ENCODE results near the gene PDXK. TPM values are rescaled to one million over a fixed set of nuclear protein-coding genes. Genes with fewer than 3 reads are reported as not detected.

PDXK gene
- total and polyA plus RNA-seq, 3 donors from 2014 or later, result 277 to 871 (median 327) TPM

DNA sequence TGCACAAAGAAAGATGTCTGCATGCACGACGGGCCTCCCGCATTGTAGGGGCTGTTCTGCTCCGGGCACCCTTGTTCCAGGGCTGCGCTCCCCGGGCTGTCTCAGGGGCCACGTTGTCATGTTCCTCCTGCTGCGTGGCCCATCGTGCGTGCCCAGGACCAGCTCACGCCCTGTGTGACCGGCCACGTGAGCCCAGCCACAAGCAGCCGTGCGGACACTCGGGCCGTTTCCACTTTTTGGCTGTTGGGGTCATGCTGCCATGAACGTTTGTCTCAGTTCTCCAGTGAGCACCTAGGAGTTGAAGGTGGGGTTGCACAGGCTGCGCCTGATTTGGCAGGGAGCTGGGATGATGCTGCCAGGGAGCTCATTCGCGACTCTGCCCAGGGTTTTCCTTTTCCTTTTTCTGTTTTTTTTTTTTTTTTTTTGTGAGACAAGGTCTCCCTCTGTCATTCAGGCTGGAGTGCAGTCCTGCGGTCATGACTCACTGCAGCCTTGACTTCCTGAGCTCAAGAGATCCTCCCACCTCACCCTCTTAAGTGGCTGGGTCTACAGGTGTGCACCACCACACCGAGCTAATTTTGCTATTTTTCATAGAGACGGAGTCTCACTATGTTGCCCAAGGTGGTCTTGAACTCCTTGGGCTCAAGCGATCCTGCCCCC lies 17.4 kb downstream of the PDXK start:
- no peak for DNase-seq
- Histone ChIP-seq H3K4me1 (peaks cover 84% of the 10 kb centered on the region), H3K27ac (peak overlapping the region; percentile 84 to 87), H3K27me3 (no peaks in the 10 kb centered on the region), H3K9me3 (no peaks in the 10 kb centered on the region), H3K4me3 (no peak overlapping the region), H3K36me3 (ENCODE audit: low read depth, missing control alignments) (no peaks in the 10 kb centered on the region)
- 82 to 86% methylated on average over 18 to 25 of the region's 25 CpGs for WGBS, 2 donors
- intact Hi-C loops (cut with DNase I; ENCODE audit: low total_unique reads), result no loop called here
- TF ChIP-seq, protein P1, sequence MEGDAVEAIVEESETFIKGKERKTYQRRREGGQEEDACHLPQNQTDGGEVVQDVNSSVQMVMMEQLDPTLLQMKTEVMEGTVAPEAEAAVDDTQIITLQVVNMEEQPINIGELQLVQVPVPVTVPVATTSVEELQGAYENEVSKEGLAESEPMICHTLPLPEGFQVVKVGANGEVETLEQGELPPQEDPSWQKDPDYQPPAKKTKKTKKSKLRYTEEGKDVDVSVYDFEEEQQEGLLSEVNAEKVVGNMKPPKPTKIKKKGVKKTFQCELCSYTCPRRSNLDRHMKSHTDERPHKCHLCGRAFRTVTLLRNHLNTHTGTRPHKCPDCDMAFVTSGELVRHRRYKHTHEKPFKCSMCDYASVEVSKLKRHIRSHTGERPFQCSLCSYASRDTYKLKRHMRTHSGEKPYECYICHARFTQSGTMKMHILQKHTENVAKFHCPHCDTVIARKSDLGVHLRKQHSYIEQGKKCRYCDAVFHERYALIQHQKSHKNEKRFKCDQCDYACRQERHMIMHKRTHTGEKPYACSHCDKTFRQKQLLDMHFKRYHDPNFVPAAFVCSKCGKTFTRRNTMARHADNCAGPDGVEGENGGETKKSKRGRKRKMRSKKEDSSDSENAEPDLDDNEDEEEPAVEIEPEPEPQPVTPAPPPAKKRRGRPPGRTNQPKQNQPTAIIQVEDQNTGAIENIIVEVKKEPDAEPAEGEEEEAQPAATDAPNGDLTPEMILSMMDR (IDR thresholded peaks at IDR 0.05), result no peak
- no peak for TF ChIP-seq POLR2A (IDR thresholded peaks at IDR 0.05)

- H3K4me1 ChIP-seq, result peaks cover 78% of the 10 kb centered on the region
- H3K27me3 ChIP-seq, result no peaks in the 10 kb centered on the region
- TF ChIP-seq, protein P1 (IDR thresholded peaks at IDR 0.05), result no peak
- no peak for TF ChIP-seq POLR2A (IDR thresholded peaks at IDR 0.05)
- H3K9me3 ChIP-seq, result no peaks in the 10 kb centered on the region
- peak overlapping the region; percentile 82 to 87 for H3K27ac ChIP-seq
- no peak overlapping the region for H3K4me3 ChIP-seq
- H3K36me3 ChIP-seq (ENCODE audit: low read depth, missing control alignments), result no peaks in the 10 kb centered on the region
- 85 to 89% methylated on average over 16 to 35 of the region's 35 CpGs for WGBS, 2 donors
- intact Hi-C loops (cut with DNase I; ENCODE audit: low total_unique reads), result no loop called here
- no peak for DNase-seq
Observed at GRCh38 chr21:43737158-43737950, 18.4 kb downstream of the PDXK start.

DNA sequence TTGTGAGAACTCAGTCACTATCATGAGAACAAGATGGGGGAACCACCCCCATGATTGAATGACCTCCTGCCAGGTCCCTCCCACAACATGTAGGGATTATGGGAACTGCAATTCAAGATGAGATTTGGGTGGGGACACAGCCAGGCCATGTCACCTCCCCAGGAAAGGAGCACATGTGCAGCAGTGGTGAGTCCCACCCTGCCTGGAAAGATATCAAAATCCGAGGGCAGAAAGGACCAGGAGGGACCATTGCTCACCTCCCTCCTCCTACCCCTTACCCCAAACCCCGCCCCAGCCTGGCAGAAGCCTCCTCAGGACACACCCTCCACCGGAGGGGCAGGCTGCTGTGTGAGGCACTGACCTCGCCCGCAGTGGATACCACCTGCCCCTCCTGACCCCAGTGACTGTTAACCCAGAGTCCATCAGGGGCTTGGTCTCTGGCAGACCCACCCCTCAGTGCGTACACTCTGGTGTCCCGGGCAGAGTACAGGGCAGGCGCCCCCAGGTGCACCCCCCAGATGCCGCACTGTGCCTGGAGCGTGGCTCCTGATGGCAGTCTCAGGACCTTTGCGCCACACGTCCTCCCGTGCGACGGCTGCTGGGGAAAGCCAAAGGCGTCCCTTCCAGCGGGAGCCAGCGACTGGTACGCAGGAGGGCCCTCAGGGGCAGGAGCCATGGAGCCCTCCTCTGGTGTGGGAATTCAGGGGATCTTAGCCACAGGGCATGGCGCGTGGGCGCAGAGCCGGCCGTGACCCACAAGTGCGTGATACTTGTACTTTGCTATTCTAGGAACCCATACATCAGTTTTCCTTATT lies 20.9 kb downstream of the PDXK start:
- H3K4me3 ChIP-seq, result no peak overlapping the region
- WGBS, 2 donors, result 88 to 94% methylated on average over 2 to 24 of the region's 25 CpGs
- H3K27ac ChIP-seq, result peak overlapping the region; percentile 82 to 87
- no peaks in the 10 kb centered on the region for H3K9me3 ChIP-seq
- peaks cover 56% of the 10 kb centered on the region for H3K4me1 ChIP-seq
- TF ChIP-seq, protein P1 (IDR thresholded peaks at IDR 0.05), result no peak
- TF ChIP-seq POLR2A (IDR thresholded peaks at IDR 0.05), result no peak
- intact Hi-C loops (cut with DNase I; ENCODE audit: low total_unique reads), result no loop called here
- no peaks in the 10 kb centered on the region for H3K27me3 ChIP-seq
- DNase-seq, result no peak
- no peaks in the 10 kb centered on the region for H3K36me3 ChIP-seq (ENCODE audit: low read depth, missing control alignments)

- DNase-seq, result peak; percentile 90
- Histone ChIP-seq H3K27me3 (no peaks in the 10 kb centered on the region), H3K4me3 (no peak overlapping the region), H3K9me3 (no peaks in the 10 kb centered on the region), H3K4me1 (peaks cover 48% of the 10 kb centered on the region), H3K27ac (peak overlapping the region; percentile 82 to 87), H3K36me3 (ENCODE audit: low read depth, missing control alignments) (no peaks in the 10 kb centered on the region)
- 16 to 23% methylated on average over 13 to 24 of the region's 25 CpGs for WGBS, 2 donors
- TF ChIP-seq POLR2A (IDR thresholded peaks at IDR 0.05), result no peak
- TF ChIP-seq, protein P1 (IDR thresholded peaks at IDR 0.05), result no peak
- intact Hi-C loops (cut with DNase I; ENCODE audit: low total_unique reads), result no loop called here
Observed at GRCh38 chr21:43740497-43741156, 21.7 kb downstream of the PDXK start.

Data from testis (tissue), 3 donors.